ENCODE measurements around the gene STK32C. TPM values are rescaled to one million over a fixed set of nuclear protein-coding genes. Genes with fewer than 3 reads are reported as not detected.

Gene STK32C
- total and polyA plus RNA-seq, 2 donors (not counting 1 experiment from before 2014, with no cell fraction given): 9.9 to 16.8 TPM

- CTCF ChIA-PET: no interaction called here
- ATAC-seq (ENCODE audit: low read depth) (no peak), DNase-seq (no peak)
- Mint-ChIP-seq H3K27ac (no peak overlapping the region), H3K9me3 (ENCODE audit: insufficient read depth) (peaks cover 2% of the 10 kb centered on the region), H3K27me3 (peaks cover 20% of the 10 kb centered on the region), H3K4me1 (peaks cover under 1% of the 10 kb centered on the region), H3K4me3 (no peak overlapping the region)
- POLR2A ChIA-PET: no interaction called here
- H3K79me2 ChIP-seq (ENCODE audit: control insufficient read depth, insufficient read depth, low read length): no peaks in the 10 kb centered on the region
- no peak overlapping the region for H3K9ac ChIP-seq (ENCODE audit: low read length)
- H3K27me3 ChIP-seq (replicated peaks in 1 of 4; ENCODE audit: control extremely low read depth in 1 of 4, control insufficient read depth in 3 of 4, insufficient read depth in 4 of 4, low read length in 3 of 4): peaks cover 0 to 23% (median 4%) of the 10 kb centered on the region in 4 experiments
- no peak overlapping the region for H3K27ac ChIP-seq (ENCODE audit: low read length in 2 of 2)
- peaks cover 0 to 4% of the 10 kb centered on the region in 2 donors for H3K4me1 ChIP-seq (ENCODE audit: control insufficient read depth in 2 of 2, insufficient read depth in 2 of 2, low read length in 2 of 2)
- WGBS (ENCODE audit: insufficient coverage): 77% methylated on average over 13 of the region's 18 CpGs
- H3K4me2 ChIP-seq (replicated peaks; ENCODE audit: low read depth, low read length, poor library complexity, severe bottlenecking): no peak overlapping the region
- H4K20me1 ChIP-seq (ENCODE audit: control insufficient read depth, insufficient read depth, low read length, poor library complexity, severe bottlenecking): no peaks in the 10 kb centered on the region
- intact Hi-C loops (cut with micrococcal nuclease): no loop called here
- TF ChIP-seq EZH2 (IDR thresholded peaks at IDR 0.05; ENCODE audit: borderline replicate concordance, insufficient read depth, low read depth, low read length, poor library complexity, severe bottlenecking) (no peak), CTCF (IDR thresholded peaks at IDR 0.05) (no peak)
- H3K9me3 ChIP-seq (ENCODE audit: control extremely low read depth in 1 of 3, control insufficient read depth in 2 of 3, insufficient read depth in 1 of 3, low read length in 2 of 3): peaks cover 0 to 12% (median 0%) of the 10 kb centered on the region in 3 donors
- no peak overlapping the region for H2AFZ ChIP-seq (ENCODE audit: insufficient read depth, low read depth, low read length, poor library complexity, severe bottlenecking)
- H3K36me3 ChIP-seq (replicated peaks in 1 of 2; ENCODE audit: control extremely low read depth in 1 of 2, control insufficient read depth in 1 of 2, extremely low read depth in 1 of 2, insufficient read depth in 2 of 2, low read length in 1 of 2): no peaks in the 10 kb centered on the region
- no peak overlapping the region for H3K4me3 ChIP-seq (ENCODE audit: control extremely low read depth in 1 of 5, extremely low read depth in 1 of 5, insufficient read depth in 1 of 5, low read depth in 2 of 5, low read length in 4 of 5)
Observed at GRCh38 chr10:132192991-132193665, 114.6 kb downstream of the STK32C start.

Data from B cell (primary cell).